HG03039 (cell line): ENCODE data around the gene ACOXL.

Source experiments
- ATAC-seq: cut with Tn5 transposase; IDR thresholded peaks from one replicate; pipeline ENCODE4 v1.9.1; 2021; ENCODE audit warnings: mild to moderate bottlenecking, moderate library complexity; ENCODE audit not compliant: unreplicated experiment

The ACOXL gene

DNA sequence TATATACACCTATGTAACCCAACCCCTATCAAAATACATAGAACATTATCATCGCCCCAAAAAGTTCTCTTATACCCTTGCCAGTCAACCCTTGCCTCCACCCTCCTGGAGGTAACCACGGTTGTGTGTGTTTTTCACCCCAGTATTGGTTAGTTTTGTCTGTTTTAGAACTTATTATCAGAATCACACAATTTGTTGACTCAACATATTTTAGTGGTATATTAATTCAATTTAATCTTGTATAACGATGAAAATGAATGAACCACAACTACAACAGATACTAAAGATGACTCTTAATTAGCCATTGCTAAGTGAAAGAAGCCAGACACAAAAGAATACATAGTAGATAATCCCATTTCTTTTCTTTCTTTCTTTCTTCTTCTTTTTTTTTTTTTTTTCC, 19.3 kb downstream of the ACOXL start:
- ATAC-seq = no peak

DNA sequence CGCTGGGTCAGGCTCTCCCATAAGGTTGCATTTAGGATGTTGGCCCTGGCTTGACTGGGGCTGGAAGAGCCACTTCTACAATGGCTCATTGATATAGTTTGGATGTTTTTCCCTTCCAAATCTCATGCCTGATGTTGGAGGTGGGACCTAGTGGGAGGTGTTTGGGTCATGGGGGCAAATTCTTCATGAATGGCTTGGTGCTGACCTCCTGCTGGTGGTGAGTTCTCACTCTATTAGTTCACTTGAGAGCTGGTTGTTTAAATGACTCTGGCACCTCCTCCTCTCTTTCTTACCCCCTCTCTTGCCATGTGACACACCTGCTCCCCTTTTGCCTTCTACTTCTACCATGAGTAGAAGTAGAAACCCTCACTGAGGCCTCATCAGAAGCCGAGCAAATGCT, 20.5 kb downstream of the ACOXL start:
- no peak for ATAC-seq

DNA sequence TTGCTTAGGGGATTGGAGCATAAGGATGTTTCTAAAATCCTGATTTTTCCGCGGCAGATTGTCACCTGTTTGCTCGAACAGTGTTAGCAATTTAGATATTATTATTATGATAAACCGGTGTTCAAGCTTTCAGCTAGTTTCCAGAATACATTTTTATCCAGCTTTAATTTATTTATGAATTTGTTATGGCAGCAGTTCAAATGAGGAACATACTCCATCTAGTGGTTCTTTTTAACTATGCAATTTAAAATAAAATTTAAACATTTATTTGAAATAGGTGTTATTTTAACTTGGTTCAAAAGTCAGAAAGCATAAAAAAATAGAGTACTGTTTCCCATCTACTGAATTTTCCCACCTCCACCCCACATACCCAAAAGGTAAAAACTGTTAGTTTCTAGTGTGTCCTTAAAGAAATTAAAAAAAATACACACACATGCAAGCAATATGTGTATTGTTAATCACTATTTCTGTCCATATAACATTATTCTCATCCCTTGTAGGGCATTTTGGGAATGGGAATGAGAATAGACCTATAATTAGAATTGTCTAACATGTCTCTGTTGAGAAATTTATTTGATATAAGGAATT, 23.2 kb downstream of the ACOXL start:
- no peak for ATAC-seq

DNA sequence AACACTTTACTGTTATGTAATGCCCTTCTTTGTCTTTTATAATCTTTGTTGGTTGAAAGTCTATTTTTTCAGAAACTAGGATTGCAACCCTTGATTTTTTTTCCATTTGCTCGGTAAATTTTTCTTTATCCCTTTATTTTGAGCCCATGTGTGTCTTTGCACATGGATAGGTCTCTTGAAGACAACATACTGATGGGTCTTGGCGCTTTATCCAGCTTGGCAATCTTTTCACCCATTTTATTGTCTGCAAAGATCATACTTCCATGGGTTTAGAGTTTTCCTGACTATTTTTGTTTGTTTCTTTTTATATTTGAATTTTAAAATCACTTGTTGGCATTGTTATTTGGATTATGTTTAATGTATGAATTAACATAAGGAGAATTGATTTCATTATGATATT, 27.0 kb downstream of the ACOXL start:
- ATAC-seq = no peak

DNA sequence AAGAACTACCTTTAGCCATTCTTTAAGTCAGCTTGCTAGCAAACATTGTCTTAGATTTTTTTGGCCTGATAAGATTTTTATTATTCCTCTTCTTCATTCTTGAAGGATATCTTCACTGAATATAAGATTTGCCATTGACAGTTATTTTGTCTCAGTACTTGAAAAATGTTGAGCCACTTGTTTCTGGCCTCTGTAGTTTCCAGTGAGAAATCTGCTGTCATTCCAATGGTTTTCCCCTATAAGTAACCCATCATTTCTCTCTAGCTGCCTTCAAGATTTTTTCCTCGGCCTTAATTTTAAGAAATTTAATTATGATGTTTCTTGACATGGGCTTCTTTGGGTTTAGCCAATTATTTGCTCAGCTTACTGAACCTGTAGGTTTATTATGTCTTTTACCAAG, 32.6 kb downstream of the ACOXL start:
- no peak for ATAC-seq

DNA sequence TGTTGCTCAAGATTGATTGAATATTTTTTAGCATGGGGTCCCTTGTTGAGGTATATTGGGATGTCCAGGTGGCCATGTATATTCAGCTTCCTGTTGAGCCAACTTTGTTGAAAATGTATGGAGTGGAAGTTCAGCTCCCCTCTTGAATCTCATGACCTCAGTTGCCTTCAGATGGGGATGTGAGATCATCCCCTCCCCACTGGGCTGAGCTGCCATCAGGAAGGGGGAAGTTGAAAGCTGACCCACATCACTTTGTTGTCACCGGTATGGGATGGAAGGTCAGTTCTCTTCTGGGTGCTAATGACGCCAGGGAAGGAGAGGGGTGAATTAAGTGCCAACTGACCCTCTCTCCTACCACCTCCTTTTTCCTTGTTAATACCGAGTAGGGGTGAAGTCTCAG, 33.9 kb downstream of the ACOXL start:
- no peak for ATAC-seq

DNA sequence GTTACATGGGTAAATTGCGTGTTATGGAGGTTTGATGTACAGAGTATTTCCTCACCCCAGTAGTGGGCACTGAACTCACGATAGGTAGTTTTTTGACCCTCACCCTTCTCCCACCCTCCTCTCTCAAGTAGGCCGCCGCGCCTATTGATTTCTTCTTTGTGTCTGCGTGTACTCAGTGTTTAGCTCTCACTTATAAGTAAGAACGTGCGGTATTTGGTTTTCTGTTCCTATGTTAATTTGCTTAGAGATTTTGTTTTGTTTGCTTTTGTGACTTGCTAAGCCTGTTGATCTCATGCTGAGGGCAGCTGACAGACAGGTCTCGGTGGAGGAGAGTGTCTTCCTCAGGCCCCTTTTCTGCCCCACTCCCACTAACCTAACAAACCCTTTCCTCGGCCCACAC, 36.2 kb downstream of the ACOXL start:
- no peak for ATAC-seq

DNA sequence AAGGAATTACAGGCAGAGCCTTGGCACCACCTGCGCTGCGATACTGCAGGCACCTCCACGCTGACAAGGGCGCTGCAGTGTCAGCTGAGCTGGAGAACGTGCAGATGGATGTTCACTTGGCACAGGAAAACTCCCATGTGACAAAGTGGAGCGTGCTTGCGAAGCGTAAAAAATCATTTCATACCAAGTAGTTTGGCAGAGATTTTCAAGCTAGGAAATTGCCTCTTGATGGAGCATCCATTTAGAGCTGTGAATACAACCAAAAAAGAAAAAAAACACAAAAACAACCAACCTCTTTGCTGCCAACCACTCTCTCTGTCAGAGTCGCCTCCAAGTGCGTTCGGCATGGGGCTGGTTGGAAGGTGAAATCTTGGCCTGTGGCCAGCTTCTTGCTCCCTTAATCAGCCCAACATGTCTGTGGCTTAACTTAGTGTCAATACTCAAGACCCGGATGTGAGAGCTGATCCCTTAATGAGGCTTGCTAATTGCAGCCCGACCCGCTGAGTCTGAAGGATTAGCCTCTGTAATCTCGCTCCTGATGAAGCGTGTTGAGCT, 38.1 kb downstream of the ACOXL start:
- no peak for ATAC-seq

DNA sequence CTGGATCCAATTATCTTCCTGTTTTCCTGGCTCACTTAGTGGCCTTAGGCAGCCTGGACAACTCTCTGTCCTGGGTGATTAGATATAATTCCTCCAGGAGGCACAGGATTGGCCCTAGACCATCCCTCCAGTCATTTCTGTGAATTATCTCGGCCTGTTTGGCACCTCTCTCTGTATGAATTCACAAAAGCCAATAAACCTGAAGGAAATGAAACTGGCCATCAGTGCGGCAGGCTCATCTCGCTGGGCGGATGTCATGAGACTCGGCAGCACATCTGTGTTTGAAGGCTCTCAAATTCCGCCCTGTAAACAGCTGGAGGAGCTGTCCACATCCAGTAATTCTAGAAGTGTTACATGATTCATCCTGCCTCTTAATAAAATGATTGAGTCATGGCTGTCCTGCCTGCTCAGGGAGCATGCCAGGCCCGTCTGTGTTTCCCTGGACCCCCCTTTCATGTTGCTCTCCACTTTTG, 38.6 kb downstream of the ACOXL start:
- ATAC-seq = no peak

DNA sequence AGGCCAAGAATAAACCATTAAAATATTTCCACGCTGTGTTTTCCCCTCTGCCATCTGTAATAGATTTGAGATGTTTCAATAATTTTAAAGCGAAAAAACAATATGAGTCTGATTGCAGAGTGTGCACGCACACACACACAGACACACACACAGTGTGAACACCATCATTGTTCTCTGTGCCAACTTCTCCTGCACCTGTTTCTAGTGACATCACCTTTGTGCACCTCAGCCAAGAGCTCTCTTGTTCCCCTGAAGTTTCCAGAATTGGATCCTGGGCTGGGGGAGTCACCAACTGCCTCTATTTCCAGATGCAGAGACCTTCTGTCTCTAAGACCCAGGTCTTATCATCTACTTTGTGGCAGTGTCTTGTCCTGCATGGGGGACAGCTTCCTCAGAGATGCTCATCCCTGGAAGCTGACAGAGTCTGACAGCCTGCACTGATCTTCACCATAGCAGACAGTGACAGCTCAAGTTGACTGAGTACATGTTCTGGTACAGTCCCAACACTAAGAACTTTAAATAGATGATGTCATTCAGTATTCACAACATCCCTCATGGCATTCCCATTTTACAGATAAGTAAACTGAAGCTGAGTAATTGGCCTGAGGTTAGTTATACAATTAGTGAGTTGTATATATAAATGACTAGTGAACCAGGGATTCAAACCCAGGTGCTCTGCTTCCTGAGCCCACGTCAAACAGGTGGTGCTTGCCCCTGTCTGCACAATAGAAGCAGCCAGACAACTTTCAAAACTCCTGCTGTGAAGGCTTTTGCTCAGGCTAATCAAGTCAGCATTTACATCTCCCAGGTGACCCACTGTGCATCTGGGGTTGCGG, 39.4 kb downstream of the ACOXL start:
- ATAC-seq = no peak

DNA sequence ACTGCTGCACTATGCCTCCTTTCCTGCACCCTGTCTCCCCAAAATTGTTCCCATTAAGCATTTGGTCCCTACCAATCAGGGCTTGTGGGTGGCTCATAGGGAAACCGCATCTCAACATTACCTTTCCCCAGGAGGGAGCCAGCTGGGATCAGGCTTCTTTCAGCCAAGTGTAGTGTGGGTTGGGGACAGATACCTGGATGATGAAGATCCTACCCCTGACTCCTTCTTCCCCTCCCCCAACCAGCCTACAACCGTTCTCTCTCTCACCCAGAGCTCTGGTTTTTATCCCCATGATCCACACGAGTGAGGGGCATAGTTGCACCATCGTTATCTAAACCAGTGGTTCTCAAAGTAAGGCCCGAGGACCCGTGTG, 40.0 kb downstream of the ACOXL start:
- no peak for ATAC-seq

DNA sequence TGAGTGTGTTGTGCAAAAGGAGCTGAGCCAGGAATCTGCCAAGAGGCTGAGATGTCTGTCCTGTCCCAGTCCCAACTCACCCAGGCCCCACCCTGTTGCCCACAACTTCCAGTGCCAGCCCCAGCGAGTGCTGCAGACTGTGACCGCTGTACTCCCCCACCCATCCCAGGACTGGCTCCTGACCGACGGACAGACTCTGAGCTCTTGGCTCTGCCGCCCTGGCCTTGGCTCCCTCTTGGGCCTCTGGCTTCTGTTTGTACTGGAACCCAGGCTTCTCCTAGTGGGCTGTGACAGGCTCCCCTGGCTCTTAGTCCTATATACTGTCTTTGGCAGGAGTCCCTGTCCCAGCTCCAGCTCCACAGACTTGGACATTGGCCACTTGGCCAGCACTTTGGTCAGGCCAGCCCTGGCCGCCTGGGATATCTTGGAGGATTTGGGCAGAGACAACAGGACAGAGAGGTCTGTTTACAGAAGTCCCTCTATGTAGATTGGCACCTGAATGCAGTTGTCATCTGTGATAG, 41.1 kb downstream of the ACOXL start:
- no peak for ATAC-seq

DNA sequence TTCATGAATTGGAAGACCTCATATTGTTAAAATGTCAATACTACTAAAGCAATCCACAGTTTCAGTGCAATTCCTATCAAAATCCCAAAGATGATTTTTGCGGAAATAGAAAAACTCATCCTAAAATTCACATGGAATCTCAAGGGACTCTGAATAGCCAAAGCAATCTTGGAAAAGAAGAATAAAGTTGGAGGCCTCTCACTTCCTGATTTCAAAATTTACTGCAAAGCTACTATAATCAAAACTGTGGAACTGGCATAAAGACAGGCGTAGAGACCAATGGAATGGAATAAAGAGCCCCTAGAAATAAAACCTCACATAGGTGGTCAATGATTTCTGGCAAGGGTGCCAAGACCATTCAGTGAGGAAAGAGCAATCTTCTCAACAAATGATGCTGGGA, 42.3 kb downstream of the ACOXL start:
- no peak for ATAC-seq

DNA sequence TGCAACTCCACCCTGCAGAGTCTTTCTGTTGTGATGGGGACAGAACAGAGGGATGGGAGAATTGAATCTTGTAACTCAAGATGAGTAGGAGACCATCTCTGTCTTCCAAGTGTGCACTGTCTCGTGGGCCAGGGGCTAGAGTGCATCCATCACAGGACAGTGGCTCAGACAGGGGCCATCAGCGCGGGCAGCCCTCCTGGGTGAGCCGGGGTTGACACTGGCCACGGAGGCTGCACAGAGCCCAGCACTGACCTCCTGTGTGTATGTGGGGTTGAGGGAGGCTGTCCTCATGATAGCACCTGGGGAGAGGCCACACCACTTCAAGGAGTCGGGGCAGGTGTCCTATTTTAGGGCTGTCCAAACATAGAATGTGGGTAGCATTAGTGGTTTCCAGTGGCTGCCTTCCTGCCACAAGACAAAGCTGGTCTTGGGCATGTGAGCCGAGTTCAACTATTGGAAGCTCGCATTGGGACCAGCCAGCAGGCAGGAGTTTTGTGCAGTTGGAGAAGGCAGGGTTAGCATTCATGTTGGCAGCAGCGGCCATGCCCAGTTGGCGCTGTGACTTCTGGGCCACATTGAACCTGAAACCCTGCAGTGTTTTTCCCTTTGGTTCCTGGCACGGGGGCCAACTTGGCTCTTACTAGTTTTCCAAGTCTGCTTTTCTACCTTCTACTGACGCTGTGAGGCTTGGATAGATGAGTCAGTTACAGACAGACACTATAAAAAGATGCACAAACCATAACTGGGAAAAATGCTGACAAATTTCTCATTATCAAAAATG, 45.3 kb downstream of the ACOXL start:
- no peak for ATAC-seq

DNA sequence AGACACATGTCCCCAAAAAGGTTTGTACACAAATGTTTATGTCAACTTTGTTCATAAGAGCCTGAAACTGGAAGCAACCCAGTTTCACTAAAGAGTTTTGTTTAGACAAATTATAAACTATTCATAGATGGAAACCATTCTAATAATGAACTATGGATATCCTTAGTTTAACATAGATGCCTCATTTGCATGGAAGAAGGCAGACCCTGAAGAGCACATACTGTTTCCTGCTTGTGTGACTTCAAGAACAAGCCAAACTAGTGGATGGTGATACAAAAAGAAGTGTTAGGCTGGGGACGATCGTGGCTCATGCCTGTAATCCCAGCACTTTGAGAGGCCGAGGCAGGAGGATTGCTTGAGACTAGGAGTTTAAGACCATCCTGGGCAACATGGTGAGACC, 48.1 kb downstream of the ACOXL start:
- ATAC-seq = no peak

DNA sequence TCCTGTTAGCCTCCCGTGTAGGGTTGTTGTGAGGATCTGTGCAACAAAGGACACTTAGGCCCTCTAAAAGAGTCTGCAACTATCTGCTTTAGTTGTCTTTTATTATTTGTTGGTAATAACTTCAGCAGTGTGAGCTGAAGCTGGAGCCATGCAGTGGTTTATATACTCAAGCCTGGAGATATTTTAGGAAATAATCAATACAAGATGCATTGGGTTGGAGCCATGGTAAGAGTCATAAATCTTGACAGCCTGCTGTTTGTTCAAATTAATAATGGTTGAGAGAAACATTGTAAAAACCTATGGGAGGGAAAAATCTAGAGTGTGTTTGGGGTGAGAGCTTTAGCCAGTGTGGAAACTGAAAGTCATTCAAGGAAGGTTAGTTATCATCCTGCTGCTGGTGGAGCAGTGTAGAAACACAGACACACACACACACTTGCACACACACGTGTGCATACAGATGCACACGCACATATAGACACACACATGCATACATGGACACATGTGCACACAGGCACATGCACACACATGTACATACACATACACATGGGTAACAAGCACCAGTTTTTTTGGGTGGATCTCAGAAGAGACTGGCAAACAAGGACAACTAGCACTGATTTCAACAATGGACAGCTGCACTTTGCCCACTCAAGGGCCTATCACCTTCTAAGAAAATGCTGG, 51.0 kb downstream of the ACOXL start:
- ATAC-seq = no peak

DNA sequence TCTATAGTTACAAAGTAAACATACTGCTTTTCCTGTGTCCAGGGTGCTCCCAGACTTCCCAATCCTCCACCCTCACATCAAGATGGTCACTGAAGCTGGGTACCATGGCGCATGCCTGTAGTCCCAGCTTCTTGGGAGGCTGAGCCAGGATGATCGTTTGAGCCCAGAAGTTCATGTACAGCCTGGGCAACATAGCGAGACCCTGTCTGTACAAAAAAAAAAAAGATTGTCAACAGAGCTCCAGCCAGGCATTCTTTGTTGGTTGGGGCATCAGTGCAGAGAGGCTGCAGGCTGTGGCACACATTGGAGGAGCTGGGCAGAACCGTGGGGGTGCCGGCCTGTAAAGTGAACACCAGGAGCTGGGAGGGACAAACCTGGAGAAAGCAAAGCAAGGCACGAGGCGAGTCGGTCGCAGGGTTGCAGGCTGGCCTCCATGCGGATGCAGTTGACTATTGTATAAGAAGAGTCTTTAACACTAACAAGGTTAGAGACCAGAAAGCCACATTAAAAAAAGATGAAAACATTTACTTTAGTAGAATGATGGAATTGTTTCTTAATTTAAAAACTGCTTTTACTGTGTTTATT, 51.8 kb downstream of the ACOXL start:
- ATAC-seq = no peak

DNA sequence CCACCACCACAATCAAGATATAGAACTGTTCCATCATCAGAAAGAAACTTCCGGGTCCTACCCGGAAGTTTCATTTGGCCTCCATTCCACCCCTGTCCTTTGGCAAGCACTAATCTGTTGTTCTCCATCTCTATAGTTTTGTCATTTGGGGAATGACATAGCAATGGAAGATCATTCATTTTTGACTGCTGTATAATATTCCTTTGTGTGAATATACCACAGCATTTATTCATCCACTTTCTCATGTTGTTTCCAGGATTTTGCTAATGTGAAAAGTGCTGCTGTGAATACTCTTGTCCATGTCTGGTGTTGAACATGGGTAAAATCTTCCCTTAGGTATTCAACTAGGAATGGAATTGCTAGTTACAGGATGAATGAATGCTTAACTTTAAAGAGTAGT, 53.1 kb downstream of the ACOXL start:
- ATAC-seq = no peak

DNA sequence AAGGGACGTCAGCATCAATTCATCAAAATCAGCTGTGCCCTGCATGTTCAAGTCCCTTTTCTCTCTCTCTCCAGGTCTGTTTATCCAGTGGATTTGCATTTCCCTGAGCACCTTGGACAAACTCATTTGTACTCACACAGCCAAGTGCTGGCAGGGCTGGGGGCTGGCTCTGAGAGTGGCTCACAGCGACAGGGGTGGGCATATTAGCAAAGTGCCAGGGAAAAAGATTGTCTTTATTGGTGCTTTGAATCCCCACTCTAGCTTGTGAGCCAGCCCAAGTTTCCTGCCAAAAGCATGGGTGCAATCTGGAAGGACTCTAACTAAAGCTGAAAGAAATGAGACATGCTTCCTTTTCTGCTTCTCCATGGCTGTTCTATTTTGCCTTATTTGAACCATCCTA, 56.6 kb downstream of the ACOXL start:
- no peak for ATAC-seq

DNA sequence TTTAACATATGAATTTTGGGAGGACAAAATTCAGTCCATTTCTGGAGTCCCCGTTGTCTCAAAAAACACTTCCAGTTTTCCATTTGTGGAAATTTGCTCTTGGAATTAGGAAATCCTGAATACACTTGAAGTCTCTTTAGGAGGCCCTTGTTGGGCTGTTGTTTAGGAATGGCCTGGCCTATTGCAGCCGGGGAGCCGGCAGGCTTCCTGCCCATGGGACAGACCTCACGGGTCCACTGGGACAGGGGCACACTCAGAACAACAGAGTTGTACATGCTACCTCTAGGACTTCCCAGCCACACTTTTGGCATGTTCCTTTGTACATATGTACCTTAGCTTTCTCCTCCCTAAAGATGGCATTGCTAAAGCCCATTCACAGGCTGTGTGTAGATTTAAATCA, 57.3 kb downstream of the ACOXL start:
- ATAC-seq = no peak
